NCI-H1105 treated with DMSO at 0.1 percent for 48 hours (cell line): ENCODE data around the gene CEMIP2.

ENCODE experiments used
- DNase-seq: peaks from one replicate; lab custom pipeline; 2025; lab: John Stamatoyannopoulos, UW

The CEMIP2 gene

DNA sequence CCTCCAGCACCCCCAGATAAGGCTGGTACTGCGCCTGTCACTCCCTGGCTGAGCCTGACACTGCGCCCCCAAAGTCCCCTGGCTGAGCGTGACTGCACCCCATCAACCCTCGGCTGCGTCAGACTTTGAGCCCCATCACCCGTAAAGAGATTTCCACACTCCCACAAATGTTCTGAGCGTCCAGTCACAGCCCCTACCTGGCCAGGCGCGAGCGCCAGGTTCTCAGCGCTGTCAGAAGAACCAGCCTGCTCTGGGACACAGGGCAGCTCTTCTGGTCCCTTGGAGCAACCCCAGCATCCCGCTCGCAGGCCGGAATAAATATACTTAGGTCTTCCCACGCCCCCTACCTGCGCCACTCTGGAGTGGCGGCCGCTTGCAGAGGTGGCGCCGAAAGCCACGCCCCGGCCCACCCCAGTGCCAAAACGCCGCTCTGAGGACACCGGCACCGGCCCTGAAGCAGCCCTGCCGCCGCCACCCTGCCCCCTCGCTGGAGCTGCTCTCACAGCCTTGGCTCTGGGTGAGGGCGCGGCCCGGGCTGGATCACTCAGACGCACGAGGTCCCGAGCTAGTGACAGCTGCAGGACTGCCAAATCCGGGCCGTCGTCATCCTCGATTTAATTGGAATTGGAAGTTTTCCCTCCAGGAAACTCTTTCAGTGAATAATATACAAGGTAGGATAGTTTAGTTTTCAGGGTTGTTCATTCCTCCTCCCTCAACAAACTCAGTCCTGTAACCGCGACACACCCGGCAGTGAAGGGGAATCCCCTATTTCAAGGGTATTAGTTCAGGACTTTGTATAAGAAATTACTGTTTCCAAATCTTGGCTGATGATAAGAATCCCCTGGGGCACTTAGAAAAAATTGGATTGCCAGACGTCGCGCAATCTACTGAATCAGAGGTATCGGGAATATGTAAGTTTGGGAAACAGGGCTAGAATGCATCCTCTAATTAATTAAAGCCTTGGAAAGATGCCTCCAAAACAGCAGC lies 1.2 kb upstream of the CEMIP2 start:
- peak; percentile 77 for DNase-seq

DNA sequence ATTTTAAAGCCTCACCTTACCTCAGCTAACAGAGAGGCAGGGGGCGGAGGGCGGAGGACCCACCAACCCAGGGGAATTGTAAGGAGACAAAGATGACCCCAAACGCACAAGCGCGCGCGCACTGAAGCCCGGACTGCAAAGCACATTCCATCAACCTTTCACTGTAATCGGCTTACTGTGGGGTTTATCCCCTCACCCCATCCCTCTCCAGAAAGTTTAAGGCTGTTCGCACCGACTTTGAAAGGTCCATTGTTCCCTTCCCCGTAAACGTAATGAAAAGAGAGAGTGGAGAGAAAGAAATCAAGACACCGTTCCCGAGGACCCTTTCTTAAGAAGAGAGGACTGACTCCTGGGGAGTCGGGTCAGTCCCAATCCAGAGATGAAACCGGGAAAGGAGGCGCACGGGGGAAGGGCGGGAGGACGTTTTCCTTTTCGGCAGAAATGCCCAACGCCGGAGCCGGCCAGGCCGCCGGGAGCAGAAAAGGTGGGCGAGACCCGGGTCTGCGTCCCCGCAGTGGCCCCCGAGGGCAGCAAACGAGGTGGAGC lies 464 bp downstream of the CEMIP2 start:
- peak; percentile 30 for DNase-seq

DNA sequence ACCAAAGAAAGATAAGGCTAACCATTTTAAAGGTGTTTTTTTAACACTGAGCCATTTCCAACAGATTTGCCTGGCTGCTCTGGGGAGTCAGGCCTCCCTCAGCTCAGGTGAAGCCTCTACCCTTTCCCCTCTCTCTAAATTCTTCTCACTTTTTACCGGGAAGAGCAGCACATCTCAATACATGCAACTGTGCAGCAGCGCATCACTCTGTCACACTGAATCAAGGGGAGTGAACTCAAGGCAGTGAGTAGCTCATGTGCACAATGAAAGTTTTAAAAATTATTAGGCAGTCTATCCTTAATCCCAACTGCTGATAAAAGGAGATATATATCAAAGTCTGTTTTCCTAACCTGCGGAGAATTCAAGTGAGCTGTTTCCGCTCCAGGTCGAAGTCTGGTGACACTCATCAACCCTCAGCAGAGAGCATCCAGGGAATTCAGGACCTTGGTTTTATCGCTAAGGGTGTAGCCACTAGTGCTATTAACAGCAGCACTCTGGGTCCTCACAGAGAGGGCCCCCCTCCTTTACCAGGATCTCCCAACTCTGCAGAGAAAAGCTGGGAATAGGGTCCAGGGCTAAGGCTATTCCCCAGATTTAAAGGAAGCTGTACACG lies 1.0 kb downstream of the CEMIP2 start:
- no peak for DNase-seq

DNA sequence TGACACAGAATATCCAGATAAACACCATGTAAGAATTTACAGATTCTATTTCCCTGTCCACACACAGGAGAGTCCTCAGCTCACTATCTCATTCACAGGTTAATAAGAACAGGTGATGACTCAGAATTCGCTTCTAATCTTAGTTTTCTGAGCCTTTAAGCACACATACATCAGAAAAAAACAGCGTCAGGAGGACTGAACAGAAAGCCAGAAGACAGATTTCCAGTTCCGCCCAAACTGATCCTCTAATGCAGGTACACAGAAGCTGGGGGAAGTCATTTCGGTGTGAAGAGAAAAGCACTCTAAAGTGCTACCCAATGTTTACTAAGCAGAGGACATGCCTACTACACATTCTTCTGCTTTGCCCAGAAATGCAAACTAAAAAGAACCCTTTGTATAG lies 1.6 kb downstream of the CEMIP2 start:
- DNase-seq, result peak; percentile 14

DNA sequence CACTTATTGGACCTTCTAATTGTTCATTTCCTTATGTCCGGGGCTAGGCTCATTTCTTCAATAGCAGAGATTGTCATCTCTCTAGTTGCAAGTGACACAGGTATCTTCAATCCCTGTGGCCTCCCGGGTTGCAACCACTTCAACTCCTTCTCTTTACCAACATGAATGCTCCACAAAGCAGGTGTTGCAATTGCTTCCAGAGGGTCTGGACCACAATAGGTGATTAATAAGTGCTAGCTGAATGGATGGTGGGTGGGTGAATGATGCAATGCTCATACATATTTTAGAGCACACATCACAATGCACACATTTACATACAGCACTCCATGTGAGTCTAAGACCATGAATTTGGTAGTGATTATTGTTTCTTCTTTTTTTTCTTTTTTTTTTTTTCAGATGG lies 2.6 kb downstream of the CEMIP2 start:
- DNase-seq, result peak; percentile 9

DNA sequence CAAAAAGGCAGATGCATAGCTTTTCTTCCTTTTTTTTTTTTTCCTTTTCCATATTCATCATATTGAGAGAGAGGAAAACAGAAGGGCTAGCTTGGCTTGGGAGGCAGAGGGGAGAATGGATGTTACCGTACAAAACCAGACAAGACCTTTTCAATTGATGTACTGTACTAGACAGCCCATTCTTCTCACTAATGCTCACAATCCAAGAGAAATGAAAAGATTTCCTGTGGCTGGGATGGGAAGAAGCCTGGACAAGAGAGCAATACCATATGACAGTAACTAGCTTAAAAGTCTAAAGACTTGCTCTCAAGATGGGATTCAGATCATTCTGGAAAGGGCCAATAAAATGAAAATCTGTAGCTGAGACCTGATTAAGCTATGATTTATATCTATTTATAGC lies 3.4 kb downstream of the CEMIP2 start:
- no peak for DNase-seq

DNA sequence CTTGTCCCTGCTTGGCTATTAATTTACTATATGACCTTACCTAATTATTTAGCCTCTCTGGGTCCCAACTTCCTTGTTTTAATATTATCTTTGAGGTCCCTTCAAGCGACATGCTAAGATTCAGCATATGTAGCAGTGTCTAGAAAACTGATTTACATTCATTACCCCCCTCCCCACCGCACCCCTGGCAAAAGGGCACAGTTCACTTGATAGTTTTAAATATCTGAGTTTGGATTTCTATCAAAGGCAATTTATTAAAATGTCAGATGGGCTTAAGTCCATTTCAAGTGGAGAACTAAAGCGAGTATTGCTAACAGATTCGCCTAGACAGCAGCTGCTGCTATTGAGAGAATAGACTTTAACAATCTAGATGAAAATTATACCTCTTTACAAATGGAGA lies 3.9 kb downstream of the CEMIP2 start:
- DNase-seq, result peak; percentile 79

DNA sequence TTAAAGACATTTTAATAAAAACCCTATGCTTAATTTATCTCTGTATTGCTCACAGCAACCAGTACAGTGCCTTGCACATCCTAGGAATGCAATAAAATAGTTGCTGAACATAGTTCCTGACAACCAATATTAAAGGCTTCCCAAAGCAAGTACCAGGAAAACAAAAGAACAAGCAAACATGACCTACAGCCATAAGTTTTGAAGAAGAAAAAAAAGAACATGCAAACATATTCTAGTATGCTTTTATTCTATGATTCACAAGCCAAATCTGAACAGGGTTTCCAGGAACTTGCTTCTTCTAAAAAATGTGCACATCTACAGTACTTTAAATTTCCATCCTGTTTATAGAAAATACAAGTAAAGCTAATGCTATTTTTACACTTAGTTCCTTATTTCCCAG lies 4.5 kb downstream of the CEMIP2 start:
- DNase-seq, result no peak

DNA sequence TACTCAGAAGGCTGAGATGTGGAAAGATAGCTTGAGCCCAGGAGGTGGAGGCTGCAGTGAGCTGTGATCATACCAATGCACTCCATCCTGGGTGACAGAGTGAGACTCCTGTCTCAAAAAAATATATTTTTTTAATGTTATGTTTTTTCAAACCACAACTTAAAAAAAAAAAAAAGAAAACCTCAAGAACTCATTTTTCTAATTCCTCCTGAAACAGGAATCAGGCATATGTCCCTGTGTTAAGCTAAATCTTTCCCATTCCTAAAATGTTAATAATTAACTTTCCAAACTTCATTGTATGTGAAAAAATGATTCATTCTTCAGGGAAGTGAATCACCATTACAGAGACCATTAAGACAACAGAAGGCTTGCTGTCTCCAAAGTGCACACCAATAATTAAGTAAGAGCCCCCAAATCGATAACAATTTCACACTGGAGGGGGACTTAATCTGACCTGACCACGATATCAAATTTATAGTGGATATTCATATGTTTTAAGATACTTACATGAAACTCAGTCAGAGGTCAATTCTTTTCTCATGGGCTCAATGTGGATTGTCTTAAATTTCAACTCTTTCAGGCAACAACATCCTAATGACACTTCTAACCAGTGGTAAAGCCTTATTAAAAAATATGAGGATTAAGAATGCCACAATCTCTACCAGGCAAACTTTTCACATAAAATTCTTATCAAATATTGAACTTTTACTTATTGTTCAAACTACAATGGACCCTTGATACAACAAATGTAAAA lies 5.2 kb downstream of the CEMIP2 start:
- DNase-seq, result no peak

DNA sequence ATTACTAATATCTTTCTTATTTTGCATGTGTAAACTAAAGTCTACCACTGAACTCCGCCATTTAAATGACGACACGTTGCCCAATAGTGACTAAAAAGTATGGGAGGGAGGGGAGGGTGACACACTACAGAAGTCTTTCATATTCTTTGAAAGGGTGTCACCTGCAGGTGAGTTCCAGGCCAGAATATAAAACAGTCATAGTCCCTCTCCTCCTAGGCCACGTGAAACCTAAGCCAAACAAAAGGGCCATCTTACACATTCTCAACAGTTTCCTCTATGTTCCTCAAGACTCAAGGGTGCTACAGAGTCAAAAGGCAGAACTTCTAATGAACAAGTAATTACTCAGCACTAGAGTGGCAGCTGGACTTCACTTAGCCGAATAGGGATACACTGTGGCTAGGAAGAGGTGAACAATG lies 6.4 kb downstream of the CEMIP2 start:
- peak; percentile 31 for DNase-seq

DNA sequence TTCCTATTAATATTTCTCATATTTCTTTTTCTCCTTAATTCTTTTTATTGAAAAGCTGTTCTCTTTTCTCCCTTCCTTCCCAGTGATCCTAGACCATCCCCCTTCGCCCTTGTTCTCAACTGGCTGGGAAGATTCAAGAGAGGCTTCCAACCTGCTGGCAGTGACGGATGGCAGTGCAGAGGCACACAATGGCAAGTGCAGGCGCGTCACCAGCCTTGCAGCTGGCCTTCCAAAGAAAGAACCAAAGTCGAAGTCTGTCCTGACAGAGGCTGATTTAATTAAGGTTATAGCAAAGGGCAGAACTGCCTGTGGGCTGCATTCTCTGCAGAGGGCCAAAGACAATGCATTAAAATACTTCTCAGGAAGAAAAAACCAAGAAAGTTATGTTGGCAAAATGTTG lies 7.4 kb downstream of the CEMIP2 start:
- DNase-seq, result peak; percentile 84

DNA sequence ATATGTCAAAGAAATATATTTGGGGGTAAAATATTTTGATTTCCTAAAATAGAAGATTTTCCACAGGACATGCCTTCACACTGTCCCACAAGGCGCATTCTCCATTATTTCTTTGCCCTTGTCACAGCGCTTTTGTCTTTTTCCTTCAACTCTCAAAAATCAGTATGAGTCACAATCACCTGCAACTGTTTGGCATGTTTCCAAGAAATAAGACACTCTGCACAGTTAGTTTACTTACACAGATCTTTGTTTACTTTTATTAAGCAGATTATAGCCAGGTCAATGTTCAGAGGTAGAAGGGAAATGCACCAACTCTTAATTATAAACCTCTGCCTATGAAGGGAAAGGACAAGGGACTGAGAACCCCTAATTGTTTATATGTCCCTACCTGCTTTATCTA lies 9.5 kb downstream of the CEMIP2 start:
- DNase-seq, result peak; percentile 86

DNA sequence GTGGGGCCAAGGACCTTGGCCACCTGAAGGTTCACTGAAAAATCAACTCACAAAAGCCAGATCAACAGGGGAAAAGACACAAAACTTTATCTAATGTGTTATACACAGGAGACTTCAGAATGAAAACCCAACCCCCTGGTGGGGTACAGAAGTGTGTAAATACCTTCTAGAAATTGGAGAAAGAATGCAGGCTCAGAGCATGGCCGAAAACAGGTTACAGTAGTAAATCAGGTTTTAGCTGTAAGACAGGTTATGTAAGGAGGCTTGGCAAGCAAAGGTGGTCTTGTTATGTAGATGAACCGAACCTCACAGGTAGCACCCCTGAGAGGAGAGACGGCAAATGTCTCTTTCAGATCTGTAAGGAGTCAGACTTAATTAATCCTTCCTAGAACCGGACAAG lies 10.0 kb downstream of the CEMIP2 start:
- DNase-seq, result peak; percentile 41

DNA sequence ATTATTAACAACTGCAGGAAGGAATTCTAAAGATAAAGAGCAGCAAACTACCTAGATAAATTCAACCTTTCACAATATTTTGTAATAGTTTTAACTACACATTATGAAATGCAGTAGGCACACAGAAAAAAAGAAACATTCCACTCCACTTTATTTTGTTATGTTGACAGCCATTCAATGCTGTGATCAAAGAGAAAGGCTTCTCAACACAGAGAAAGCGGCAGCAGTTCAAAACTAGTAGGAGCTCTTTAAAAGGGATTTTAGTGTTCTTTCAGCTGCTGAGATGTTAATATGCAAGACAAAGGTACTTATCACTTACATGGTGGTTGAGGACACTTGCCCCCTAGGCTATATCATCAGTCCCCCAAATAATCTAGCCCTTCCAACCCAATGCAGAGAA lies 11.6 kb downstream of the CEMIP2 start:
- DNase-seq, result no peak

DNA sequence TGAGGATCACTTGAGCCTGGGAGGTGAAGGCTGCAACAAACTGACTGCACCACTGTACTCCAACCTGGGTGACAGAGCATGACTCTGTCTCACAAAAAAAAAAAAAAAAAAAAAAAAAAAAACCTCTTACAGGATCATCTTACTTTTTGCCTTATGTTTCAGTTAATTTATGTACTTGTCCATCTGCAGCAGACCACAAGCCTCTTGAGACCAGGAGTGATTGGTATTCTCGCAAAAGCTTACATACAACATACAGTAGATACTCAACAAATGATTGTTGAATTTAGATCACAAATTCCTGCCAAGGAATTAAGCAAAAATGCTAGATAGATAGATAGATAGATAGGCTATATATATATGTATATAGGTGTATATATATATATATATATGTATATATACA lies 12.4 kb downstream of the CEMIP2 start:
- DNase-seq, result no peak

DNA sequence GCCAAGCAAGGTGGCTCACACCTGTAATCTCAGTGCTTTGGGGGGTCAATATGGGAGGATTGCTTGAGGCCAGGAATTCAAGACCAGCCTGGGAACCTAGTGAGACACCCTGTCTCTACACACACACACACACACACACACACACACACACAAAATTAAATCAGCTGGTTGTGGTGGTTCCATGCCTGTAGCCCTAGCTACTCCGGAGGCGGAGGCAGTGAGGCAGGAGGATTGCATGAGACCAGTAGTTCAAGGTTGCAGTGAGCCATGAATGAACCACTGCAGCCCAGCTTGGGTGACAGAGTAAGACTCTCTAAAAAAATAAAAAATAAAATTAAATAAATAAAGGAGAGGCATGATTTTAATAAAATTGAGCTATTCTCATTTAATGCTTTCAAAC lies 13.1 kb downstream of the CEMIP2 start:
- no peak for DNase-seq

DNA sequence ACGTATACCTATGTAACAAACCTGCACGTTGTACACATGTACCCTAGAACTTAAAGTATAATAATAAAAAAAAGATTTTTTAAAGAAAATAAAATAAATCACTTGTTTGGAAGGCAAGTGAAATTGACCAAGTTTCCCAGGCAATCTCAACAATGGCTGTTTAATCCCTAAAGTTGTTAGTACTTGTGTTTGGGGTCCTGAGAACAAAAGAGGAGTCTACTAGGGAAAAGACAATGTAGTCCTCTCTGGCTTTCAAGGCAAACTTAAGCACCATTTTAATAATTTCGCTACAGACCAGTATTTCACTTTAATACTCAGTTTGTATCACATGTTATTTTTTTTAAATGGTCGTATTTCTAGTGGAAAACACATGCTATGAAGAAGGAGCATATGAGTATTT lies 14.2 kb downstream of the CEMIP2 start:
- no peak for DNase-seq

DNA sequence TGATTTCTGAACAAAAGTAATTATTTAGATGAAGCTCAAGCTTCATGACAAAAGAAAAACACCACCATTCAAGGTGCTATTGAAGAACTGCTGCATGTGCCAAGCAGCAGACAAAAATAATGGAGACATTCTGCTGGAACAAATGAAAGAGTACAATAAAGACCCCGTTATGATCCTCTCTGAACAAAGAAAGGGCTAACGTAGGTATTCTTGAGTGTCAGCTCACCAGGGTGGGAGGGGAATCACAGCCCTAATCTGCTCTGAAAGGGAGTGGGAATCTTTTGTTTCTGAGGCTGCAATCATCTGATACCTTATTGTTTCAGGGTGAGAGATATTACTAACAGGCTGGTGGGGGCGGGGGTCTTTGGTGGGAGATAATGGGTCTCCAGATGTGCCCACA lies 15.4 kb downstream of the CEMIP2 start:
- DNase-seq, result peak; percentile 61

DNA sequence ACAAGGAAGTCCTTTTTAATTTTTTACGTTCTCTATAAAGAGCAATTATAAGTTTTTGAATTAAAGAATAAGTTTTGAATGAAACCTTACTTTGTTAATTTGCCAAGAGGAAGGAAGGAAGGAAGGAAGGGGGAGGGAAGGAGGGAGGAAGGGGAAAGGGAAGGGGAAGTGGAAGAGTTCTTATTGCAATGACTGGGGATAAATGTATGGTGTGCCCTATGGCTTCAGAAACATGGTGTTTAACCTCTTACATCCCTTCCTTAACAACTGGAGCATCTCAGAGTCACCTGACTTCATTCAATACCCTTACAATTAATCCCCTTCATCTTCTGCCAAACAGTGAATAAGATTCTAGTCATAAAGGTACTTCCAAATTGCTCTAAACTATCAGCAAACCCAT lies 16.0 kb downstream of the CEMIP2 start:
- peak; percentile 83 for DNase-seq

DNA sequence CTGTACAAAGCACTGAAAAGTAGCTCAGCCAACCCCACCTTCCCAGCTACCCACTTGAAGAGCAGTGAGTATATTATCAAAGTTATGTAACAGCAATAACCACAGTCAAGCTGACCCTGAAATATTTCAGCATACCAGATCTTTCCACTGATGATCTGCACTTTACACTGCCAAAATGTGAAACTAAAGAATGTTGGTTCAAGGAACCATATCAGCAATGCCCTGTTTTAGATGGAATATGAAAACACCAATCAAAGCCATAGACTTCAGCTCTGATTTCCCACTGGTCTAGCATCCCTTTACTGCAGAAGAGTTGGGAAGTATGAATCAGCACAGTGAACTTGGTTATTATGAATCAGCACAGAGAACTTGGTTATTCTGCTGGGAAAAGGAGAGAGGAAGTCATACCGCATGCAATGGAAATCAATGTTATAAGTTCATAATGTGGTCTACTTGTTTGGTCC lies 20.0 kb downstream of the CEMIP2 start:
- no peak for DNase-seq

DNA sequence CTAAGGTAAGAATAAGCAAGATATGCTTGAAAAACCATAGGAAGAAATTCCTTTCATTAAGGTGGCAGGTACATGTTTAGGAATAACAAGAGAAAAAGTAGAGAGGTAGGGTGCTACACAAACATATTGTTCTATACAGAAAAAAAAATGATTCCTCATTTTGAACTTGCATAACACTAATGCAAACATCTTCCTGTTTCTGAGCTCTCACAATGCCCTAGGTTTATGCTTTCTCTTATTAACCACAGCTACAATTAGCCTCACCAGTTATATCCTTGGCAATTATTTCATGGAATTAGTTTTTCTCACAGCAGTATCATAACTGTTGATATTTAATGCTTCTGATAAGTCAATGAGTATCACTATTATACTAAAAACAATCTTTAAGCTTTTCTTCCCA lies 20.7 kb downstream of the CEMIP2 start:
- no peak for DNase-seq

DNA sequence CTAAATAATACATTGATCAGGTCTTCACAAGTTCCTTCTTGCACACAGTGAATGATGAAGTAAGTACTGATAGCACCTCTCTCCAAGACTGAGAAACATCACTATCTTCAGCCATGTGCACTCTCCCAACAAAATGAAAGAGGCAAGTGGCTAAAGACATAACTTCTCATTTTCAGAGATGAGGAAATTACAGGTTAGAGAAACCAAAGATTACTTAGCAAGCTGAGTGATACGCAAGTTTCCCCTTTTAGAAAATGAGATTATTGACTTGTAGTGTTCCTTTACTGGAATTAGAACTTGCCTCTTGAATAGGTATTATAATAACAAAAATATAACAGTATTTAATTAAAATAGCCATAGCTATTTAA lies 21.6 kb downstream of the CEMIP2 start:
- no peak for DNase-seq
